ENCODE data around the gene SNX32.

- TF ChIP-seq, protein P1, sequence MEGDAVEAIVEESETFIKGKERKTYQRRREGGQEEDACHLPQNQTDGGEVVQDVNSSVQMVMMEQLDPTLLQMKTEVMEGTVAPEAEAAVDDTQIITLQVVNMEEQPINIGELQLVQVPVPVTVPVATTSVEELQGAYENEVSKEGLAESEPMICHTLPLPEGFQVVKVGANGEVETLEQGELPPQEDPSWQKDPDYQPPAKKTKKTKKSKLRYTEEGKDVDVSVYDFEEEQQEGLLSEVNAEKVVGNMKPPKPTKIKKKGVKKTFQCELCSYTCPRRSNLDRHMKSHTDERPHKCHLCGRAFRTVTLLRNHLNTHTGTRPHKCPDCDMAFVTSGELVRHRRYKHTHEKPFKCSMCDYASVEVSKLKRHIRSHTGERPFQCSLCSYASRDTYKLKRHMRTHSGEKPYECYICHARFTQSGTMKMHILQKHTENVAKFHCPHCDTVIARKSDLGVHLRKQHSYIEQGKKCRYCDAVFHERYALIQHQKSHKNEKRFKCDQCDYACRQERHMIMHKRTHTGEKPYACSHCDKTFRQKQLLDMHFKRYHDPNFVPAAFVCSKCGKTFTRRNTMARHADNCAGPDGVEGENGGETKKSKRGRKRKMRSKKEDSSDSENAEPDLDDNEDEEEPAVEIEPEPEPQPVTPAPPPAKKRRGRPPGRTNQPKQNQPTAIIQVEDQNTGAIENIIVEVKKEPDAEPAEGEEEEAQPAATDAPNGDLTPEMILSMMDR (IDR thresholded peaks at IDR 0.05; ENCODE audit: low read depth, low read length): no peak
- TF ChIP-seq EZH2phosphoT487 (IDR thresholded peaks at IDR 0.05; ENCODE audit: low read depth): no peak
Measured at GRCh38 chr11:65862191-65862735, 28.5 kb downstream of the SNX32 start.

Measured in OCI-LY3 (cell line).